Left cardiac atrium (tissue), 4 donors: ENCODE data around the gene REP15. TPM values are rescaled to one million over a fixed set of nuclear protein-coding genes. Genes with fewer than 3 reads are reported as not detected.
"Not testable (repeated sequence)": the region's sequence is repeated elsewhere in the genome, so short reads cannot be mapped to it uniquely, and the experiment has no call there.

Experiments used
- ATAC-seq, 2 donors: fragments of 200-7000 bp; cut with Tn5 transposase; one replicate each; pipeline ENCODE4 v1.9.1; 2020; ENCODE audit warnings: mild to moderate bottlenecking in 2 of 2, moderate library complexity in 2 of 2
- DNase-seq: peaks from one replicate; pipeline ENCODE4 v3.0.0-alpha.2; 2020
- intact Hi-C, 2 donors: fragments of 100-400 bp; cut with DNase I; formaldehyde crosslinking; loops; one replicate each; pipeline versions ENCODE4 v1.14.1 to v1.15.1; 2022 to 2023
- total RNA-seq, 2 donors: library from RNA; stranded (reverse); fragmentation: NEBNext Ultra II Directional; extraction: Animal tissue kit (Norgen Biotek cat#: 25700); gene quantifications; one replicate each; pipeline ENCODE4 v1.2.1, GENCODE V29; 2021
- donor health status: DM: no; HTN: yes; CAD: no.
- donor health status: DM: no; HTN: yes; CAD: no; lungs with severe emphysema.
- donor health status: DM: yes; HTN: yes; CAD: no.
- donor health status: Dilated cardiomyopathy.

Gene REP15
- total RNA-seq, 2 donors from 2014 or later: 3.2 to 3.5 TPM

DNA sequence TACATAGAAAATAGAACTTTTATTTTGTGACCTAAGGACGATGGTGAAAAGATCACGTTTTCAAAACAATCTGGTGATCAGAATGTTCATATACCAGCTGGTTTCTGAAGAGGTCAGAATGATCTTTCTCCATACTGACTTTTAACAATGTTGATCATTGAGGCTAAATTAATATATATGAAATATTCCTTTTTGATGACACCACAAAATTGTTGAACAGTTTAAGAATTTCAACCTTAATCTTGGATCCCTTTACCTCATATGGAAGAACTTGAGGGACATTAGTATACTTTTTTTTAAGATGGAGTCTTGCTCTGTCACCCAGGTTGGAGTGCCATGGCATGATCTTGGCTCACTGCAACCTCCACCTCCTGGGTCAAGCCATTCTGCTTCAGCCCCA, 2.8 kb upstream of the REP15 start:
- DNase-seq (no peak), ATAC-seq (no peak)
- intact Hi-C loops: no loop called here

GRCh38 chr12:27695556-27696292, 523 bp upstream of the REP15 start:
- intact Hi-C loops: no loop called here
- ATAC-seq: no peak
- DNase-seq: no peak

DNA sequence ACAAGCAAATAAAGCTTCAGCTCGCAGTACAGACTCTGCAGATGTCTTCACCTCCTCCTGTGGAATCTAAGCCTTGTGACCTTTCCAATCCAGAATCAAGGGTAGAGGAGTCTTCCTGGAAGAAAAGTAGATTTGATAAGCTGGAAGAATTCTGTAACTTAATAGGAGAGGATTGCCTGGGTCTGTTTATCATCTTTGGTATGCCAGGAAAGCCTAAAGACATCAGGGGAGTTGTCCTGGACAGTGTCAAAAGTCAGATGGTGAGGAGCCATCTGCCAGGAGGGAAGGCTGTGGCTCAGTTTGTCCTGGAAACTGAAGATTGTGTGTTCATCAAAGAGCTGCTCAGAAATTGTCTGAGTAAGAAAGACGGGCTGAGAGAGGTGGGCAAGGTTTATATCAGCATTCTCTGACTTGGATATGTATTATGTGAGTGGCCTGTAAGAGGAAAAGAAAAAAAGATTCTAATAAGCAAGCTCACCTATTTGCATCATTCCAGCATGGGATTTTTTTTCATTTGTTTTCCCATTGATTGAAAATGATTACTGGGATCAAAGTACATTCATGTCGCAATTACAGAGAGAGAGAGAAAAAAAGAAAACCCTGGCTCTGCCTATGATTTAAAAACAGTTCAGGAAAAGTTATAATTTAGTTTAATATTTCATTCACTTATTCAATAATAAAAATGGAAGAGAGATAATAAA, 767 bp downstream of the REP15 start:
- no peak for ATAC-seq
- intact Hi-C loops: no loop called here
- DNase-seq: no peak

- ATAC-seq (peak; percentile 86 to 89), DNase-seq (peak; percentile 58)
- intact Hi-C loops: no loop called here
Observed at GRCh38 chr12:27703720-27704452, 7.6 kb downstream of the REP15 start.

DNA sequence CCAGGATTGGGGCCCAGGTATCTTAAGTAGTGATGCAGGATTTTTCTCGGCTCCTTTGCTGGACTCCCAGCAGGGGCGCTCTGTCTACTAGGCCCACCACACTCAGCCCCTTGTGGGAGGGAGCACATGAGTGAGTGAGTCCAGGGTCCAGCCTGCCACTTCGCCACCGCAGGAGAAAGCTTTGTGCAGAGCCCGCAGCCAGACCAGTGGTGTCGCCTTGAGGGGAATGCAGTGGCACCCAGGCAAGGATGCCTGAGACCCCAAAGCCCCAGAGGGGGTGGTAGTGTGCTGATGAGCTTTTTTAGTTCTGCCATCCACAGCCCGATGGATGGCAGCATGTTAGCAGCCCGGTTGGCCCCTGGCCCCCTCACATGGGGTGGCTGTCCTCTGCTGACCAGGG, 9.0 kb downstream of the REP15 start:
- intact Hi-C loops: no loop called here
- DNase-seq: no peak
- ATAC-seq: no peak

- intact Hi-C loops: no loop called here
- no peak for ATAC-seq
- DNase-seq: no peak
Observed at GRCh38 chr12:27707216-27707615, 11.0 kb downstream of the REP15 start.

DNA sequence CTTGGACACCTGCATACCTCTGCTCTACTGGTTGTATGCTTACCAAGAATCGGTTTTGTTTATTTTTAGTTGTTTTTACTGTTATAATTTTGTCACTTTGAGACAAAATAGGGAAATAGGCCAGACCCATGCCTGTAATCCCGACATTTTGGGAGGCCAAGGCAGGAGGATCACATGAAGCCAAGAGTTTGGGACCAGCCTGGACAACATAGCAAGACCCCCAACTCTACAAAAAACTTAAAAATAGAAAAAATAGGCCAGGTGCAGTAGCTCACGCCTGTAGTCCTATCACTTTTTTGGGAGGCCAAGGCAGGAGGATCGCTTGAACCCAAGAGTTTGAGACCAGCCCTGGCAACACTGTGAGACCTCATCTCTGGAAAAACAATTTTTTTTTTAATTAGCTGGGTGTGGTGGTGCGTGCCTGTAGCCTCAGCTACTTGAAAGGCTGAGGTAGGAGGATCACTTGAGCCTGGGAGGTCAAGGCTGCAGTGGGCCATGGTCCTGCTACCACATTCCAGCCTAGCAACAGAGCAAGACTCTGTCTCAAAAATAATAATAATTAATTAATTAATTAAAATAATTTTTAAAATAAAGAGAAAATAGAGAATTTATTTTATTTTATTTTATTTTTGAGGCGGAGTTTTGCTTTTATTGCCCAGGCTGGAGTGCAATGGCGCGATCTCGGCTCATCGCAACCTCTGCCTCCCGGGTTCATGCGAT, 13.1 kb downstream of the REP15 start:
- ATAC-seq (no peak), DNase-seq (no peak)
- intact Hi-C loops: no loop called here

DNA sequence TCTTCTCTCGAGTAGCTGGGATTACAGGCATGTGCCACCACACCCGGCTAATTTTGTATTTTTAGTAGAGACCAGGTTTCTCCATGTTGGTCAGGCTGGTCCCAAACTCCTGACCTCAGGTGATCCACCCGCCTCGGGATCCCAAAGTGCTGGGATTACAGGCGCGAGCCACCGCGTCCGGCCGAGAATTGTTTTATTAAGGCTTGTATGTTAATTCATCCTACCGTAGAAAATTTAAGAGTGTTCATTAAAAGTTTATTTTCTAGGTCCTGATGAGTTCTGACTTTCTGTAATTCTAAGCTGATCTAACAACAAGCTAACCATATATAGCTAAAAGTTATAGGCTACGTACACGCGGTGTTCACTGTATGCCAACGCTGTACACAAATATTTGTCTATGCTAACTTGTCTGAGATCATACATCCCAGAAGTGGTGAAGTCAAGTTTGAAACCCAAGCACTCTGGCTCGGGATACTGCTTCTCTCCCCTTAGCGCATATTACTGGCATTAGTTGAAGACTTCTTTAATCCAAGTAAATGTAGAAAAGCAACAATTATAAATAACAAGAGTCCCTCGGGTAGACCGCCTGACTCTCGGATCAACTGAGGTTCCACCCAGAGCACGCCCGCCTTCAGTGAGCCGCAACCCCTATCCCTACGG, 13.8 kb downstream of the REP15 start:
- DNase-seq (no peak), ATAC-seq (peak; percentile 48 to 60)
- intact Hi-C loops: no loop called here

DNA sequence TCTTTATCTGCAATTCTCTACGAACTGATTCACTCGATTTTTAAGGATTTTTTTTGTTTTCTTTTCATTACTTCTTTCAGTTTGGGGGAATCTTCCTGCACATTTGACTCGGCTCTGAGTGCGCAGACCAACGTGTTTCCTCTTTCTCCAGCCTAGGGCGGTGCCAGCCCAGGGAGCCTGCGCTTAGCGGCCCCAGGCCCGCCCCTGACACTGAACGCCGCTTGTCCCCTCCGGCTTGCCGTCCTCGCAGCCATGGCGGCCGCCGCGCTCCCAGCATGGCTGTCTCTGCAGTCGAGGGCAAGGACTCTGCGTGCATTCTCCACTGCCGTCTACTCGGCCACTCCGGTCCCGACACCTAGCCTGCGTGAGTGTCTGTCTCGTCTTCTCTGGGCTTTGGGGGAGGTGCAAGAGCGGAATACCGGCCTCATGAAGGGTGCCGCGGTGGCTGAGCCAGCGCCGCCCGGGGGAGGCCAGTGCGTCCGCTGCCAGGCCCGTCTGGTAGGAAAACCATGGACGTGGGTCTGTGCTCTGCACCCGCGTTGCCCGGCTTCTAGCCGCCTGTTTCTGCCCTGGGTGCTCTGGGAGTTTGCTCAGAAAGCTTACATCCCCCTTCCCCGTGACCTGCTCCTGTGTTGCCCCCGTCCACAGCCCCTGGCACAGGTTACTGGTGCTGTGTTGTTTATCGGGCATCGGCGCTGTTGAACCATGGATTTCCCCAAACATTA, 14.5 kb downstream of the REP15 start, which contains the start of gene MRPS35:
Gene MRPS35 (plus strand): TSS at position 241 of the 725 bp plus-strand sequence. CDS start 12 bp downstream, at position 253.
- intact Hi-C loops: no loop called here
- ATAC-seq (peak; percentile 99), DNase-seq (peak; percentile 94)

GRCh38 chr12:27711317-27711682, 15.1 kb downstream of the REP15 start:
- ATAC-seq (no peak), DNase-seq (no peak)
- intact Hi-C loops: no loop called here

DNA sequence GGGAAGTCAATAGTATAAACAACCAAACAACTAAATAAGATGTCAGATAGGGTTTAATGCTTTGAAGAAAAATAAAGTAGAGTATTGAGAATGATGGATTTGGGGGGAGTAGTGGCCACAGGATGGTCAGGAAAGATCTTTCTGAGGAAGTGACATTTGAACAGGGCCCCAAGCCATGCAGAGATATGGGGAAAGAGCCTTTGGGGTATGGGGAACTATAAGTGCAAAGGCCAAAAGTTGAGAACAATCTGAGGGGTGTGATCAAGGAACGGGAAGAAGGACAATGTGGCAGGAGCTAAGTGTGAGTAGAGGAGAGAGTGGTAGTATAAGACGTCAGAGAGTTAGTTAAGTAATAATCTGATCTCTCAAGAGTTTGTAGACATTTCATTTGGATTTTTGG, 15.7 kb downstream of the REP15 start:
- intact Hi-C loops: no loop called here
- DNase-seq (no peak), ATAC-seq (no peak)

DNA sequence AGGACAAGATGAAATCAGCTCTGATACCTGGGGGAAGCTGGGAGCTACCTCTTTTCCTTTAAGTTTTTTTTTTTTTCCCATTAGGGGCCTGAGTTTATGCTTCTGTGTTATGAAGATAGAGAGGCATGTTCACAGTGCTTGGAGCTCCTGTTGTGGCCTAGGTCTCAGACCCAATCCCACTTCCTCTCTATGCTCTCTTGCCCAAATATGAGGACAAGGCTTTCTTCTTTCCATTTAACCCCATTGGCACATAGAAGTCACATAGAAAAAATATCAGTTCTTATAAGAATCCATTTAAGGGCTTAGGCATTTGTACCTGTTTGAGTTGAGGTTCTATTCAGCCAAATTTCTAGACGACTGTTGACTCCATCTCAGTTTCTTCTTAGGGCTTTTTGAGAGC, 27.0 kb downstream of the REP15 start:
- intact Hi-C loops: no loop called here
- ATAC-seq (no peak), DNase-seq (no peak)

DNA sequence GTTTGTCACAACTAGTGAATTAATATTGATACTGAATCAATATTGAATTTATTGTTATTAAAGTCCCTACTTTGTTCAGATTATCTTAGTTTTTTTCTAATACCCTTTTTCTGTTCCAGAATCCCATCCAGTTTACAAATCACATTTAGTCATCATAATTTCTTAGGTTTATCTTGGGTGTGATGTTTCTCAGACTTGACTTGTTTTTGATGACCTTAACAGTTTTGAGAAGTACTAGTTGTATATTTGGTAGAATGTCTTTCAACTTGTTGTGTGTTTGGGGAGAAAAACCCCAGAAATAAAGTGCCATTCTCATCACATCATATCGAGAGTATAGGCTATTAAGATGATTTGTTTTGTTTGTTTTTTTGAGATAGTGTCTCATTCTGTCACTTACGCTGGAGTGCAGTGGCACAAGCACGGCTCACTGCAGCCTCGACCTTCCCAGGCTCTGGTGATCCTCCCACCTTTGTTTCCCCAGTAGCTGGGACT, 33.9 kb downstream of the REP15 start:
- DNase-seq: no peak
- intact Hi-C loops: loop anchor here (5.0 to 10.0 kb wide), 2 partner anchors 92 to 205 kb away; no protein-coding TSS in a partner anchor
- ATAC-seq: no peak

DNA sequence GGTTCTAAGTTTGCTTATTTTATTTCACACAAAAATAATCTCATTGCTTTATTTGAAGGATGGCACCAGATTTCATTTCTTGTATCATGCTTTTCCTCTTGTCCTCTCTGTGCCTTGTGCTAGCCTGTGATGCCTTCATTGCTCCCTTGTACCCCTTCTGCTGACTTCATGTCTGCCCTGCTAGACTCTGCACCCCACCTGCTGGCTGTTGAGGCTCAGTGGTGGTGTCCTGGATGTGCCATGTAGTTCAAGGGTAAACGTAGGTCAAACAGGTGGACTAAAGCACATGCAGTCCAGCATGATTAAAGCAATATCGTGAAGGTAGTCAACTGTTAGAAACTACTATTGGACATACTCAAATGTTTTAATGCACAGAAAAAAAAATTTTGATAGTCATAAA, 36.0 kb downstream of the REP15 start:
- DNase-seq (no peak), ATAC-seq (peak in 1 of 2 donors; percentile 30)
- intact Hi-C loops: loop anchor here (2.0 to 10.0 kb wide), 3 partner anchors 90 to 209 kb away; no protein-coding TSS in a partner anchor

DNA sequence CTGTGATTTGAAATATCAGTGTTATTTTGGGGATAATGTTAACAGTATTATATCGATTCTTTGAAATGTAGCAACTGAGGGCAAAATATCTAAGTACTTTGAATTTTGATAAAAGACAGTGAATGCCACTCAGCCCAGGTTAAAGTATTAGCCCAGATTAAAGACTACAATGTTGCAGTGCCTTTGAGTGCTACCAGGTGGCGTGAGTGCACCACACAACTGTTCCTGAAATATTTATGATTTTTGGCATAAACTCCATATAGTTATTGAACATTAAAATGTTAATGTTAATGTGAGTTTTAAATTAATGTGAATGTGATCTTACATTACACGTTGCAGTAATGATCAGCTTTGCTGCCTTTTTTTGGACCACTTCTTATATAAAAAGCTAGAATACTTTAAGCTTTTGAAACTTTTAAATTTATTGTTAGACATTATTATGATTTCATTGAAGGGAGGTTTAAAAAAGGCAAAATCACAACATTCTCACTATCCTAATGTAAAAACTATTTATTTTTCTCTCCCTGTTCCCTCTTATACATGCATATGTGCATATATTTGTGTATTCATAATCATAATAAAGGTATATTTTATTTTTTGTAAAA, 36.9 kb downstream of the REP15 start:
- ATAC-seq (peak; percentile 47 to 58), DNase-seq (no peak)
- intact Hi-C loops: loop anchor here (2.0 to 10.0 kb wide), 3 partner anchors 89 to 208 kb away; no protein-coding TSS in a partner anchor

DNA sequence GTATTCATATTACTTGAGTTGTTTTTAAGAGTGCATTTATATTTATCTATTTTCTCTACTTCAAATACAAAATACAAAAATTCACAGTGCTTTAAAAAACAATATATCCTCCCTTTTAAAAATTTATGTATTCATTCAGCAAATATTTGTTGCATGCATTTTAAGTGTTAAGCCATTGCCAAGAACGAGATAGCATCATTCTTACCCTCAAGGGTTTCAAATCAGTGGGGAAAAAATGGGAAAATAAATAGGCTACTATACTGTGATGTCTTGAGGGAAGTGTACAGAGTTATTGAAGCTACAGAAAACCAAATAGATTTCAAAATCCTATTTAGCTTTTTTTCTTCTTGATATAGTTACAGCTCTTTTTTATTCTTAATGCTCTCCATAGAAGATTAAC, 37.5 kb downstream of the REP15 start:
- no peak for ATAC-seq
- intact Hi-C loops: loop anchor here (2.0 to 10.0 kb wide), 3 partner anchors 89 to 207 kb away; no protein-coding TSS in a partner anchor

DNA sequence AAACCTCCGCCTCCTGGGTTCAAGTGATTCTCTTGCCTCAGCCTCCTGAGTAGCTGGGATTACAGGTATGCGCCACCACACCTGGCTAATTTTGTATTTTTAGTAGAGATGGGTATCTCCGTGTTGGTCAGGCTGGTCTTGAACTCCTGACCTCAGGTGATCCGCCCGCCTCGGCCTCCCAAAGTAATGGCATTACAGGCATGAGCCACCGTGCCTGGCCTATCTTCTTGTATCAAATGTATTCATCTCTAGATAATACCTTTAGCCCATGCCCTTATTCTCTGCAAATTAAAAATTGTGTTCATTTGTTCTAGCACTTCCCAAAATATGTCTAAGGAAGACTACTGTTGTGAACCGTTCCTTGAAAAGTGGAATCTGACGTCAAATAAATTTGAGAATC, 38.1 kb downstream of the REP15 start:
- DNase-seq, ATAC-seq: not testable (repeated sequence)
- intact Hi-C loops: loop anchor here (5.0 to 10.0 kb wide), 2 partner anchors 88 to 200 kb away; no protein-coding TSS in a partner anchor

More for the DNA sequence above, 37.5 kb downstream of the REP15 start:
- no peak for DNase-seq
